Stimulated activated CD8-positive, alpha-beta memory T cell treated with anti-CD3 and anti-CD28 coated beads, Interleukin-7, amount 100 ng/mL, for 24 hours (primary cell): Measurements from ENCODE around the gene TREX2.

Experiments used
- DNase-seq: peaks from one replicate; pipeline ENCODE4 v3.0.0-alpha.2; 2020; ENCODE audit warnings: low read depth

TREX2 gene

DNA sequence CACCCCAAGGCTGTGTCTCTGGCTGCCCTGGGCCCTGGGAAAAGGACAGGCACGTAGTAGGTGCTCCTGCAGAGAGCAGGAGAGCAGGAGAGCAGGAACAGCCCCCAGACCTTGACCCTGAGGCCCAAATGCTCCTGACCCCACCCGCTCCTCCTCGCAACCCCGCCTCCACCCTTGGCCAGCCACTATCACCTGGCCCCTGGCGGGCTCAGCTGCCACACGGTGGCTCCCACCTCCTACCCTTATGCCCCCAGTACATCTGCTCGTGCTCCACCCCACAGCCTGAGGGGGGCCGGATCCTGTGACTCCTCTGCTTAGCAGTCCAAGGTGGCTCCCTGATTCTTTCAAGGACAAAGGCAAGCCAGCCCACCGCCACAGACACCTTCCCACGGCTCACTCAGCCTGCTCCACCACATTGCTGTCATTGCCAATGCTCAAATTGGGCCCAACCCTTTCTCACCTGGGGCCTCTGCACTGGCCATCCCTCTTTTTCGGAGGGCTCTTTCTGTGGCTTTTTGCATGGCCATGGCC is 30.0 kb upstream of the TREX2 start:
- no peak for DNase-seq

DNA sequence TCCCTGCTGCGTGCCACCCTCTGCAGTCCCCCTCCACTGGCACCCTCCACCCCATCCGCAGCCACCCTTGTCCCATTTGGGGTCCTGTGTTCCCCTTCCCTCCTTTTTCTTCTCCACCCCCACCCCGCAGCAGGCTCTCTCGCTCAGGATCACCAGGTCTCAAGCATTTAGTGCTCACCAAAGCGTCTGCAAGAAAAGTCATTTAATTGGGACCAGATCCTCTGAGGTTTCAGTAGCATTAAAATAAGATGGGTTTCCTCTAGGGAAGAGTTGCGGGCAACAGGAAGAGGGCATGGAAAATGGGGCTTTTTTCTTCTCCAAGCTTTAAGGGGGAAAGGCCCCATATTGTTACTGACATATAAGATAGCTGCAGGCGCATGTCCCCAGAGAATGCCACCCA is 29.4 kb upstream of the TREX2 start:
- DNase-seq: no peak

GRCh38 chrX:153474718-153475117 is 28.9 kb upstream of the TREX2 start:
- no peak for DNase-seq

DNA sequence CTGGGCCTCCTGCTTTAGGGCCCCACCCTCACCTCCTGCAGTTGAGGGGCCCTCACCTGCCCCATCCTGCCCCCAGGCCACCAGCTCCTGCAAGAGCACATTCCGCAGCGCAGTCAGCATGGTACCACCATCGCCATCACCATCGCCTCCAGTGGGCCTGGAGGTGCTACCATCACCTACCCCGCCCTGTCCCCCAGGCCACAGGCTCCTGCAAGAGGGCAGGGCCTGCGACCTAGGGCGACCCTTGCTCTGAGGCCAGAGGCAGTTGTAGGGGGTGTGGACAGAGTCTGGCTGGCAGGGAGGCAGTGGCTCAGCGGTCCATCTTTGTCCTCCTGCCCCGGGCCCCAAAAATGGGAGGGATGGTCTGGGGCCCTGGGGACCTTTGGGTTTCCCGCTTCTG is 28.4 kb upstream of the TREX2 start:
- DNase-seq: no peak

DNA sequence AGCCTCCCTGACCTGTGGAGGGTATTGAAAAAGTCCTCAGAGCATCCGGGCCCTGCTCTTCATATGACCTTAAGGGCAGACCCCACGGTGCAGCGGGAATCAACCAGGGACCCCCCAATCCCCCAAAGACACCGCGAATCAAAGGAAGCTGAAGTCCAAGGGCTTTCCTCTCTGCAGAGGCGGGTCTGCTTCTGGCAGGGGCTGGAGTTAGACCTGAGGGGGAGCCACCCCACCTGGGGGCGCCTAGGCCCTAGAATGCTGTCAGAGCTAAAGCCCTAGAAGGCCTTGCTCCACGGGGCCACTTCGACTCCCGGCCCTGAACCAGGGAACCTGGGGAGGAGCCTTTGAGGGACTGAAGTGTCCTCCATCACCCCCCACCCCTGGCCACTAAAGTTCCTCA is 27.3 kb upstream of the TREX2 start:
- no peak for DNase-seq

DNA sequence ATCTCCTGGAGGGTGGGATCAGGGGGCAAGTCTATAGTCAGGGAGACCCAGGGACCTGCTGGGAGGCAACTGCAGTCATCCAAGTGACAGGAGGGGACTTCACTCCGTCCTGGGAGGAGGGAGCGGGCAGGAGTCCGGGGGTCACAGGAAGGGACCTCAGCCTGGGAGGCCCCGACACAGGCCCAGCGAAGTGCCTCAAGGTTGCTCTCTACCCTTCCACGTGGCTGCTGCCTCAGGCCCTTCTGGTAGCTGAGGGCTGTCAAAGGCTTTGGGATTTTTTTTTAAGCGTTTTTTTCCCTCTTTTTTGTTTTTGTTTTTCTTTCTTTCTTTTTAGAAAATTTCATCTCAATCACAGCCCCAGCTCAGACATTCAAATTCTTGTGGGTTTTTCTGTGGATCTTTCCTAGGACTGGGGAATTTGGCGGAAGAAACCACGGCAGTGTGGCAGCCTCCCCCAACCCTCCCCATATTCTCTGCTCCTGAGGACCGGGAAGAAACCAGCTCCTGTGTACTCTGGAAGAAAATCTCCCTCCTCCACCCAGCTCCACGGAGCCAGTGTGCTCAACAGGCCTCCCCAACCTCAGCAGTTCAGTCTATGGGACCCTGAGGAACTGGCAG is 25.9 kb upstream of the TREX2 start:
- DNase-seq: no peak

DNA sequence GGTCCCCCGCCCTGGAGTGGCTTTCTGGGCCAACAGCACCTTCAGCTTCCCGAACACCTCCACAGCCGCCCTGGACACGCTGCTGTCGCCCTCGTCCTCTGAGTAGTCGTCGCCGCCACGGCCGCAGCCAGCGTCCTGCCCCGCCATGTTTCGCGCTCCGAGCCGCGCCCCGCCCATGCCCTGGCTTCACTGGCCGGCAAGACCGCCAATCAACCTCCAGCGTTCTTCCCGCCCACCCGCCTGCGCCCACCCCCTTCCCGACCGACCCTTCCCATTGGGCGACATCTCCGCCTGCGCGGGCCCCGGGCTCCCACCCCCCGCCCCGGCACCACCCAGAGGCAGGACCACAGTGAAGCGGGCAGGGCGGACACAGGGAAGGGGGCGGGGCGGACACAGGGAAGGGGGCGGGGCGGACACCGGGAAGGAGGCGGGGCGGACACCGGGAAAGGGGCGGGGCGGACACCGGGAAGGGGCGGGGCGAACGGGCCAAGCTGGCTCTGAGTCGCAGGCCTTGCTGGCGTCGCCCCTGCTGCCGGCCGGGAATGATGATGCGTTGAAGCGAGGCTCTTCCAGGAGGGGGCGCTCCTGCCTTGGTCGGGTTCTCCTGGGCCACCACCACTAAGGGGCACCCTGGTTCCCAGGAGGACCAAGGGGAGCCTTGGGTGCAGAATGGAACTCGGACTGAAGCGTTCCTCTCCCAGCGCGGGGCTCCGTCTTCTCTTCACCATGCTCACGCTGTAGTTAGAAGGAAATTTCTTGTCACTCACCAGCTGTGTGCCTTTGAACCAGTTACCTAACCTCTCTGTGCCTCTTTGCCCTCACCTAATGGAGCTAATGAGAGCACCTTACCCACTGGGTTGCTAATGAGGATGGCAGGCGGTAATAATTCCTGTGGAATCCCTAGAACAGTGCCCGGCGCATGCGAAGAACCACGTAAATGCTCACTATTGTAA is 24.8 kb upstream of the TREX2 start, which contains the start of gene HAUS7:
TSS of gene HAUS7 (minus strand) at position 166 of the 953 bp plus-strand sequence. CDS start at position 147, 19 bp downstream.
- peak; percentile 64 for DNase-seq

GRCh38 chrX:153469811-153470410 is 24.1 kb upstream of the TREX2 start:
- no peak for DNase-seq

DNA sequence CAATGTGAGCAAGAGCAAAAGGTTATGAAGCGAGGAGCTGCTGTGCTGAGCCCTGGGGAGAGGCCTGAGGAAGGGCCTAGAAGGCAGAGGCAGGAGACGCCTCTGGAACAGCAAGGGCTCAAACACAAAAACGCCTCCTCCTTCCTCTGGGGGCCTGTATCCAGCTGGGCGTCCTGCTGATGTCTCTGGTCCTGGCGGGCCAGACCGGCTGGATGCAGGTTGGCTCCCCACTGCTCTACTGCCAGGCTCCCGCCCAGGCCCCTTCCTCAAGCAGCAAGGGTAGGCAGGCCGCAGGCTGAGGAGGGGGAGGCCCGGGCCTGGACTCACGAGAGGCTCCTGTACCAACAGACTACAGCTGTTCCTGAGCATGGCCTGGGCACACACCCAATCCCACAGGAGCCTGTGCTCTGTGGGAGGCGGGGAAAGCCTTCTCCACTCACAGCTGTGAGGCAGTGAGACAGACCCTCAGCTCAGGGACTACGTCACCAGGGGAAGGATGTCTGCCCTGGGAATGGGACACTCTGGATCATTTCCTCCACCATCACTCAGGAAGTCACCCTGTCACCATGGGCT is 22.2 kb upstream of the TREX2 start:
- no peak for DNase-seq

DNA sequence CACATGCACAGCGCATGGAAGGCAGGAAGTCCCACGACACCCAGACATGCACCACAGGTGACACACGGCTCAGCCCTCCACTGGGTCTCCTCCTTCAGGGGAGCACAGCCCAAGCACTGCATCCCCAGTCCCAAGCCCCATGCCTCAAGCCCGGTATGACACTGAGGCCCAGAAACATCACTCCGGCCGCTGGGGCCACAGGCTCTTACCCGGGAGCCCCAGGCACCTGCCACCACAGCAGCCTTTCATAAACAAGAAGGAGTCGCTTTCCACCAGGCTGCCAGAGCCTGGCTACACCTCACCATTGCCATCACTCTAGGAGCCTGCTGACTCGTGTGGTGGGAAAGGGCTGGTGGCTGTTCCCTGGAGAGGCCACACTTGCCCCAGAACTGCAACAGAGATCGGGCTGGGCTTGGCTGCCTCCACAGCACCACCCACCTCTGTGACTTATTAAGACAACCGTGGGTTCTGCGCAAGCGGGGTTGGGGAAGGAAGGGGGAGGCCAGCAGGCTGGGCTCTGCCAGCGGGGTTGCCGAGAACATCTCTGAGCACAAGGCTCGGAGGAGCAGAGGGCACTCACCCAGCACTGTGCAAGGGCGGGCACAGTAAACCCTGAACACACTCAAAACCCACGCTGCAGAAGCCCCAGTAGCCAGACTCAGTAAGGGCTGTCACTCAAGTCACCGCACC is 20.0 kb upstream of the TREX2 start:
- no peak for DNase-seq

GRCh38 chrX:153464116-153464515 is 18.3 kb upstream of the TREX2 start:
- no peak for DNase-seq

- no peak for DNase-seq
These were observed 17.7 kb upstream of the TREX2 start for GRCh38 chrX:153463556-153463955.

DNA sequence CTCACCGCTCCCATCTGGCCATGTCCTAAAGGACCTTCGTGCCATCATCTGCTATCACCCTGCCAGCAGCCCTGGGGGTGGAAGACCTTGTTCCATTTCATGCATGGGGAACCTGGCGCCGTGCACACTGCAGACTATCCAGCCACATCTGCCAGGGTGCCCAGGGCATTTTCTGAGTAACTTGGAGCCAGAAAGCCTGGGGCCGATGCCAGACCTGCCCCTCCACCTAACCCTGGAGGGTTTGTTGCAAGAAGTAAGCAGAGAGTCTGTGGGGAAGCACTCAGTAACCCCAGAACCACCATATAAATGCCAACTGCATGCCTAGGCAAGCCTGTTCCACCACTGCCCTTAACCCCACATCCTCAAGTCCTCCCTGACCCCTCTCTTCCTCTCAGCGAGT is 17.2 kb upstream of the TREX2 start:
- no peak for DNase-seq

DNA sequence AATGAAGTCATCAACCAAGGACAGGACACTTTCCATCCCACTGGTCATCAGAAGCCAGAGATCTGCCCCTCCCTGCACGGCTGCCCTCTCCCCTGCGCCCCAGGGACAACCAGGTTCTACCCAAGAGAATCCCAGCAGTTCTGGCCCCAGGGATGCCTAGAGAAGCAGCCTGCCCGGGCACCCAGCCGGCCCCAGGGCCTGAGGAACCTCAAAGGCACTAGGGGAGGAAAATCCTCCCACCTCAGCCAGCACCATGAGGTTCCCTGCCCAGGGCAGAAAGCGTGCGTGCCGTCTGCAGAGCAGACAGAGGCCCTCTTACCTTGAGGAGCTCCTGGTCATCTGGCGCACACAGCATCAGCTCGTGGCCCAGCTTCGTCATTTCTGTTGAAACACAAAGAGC is 16.4 kb upstream of the TREX2 start:
- no peak for DNase-seq

GRCh38 chrX:153460826-153461225 is 15.0 kb upstream of the TREX2 start:
- DNase-seq: no peak

- DNase-seq: no peak
These were observed 14.1 kb upstream of the TREX2 start for GRCh38 chrX:153459986-153460385.

DNA sequence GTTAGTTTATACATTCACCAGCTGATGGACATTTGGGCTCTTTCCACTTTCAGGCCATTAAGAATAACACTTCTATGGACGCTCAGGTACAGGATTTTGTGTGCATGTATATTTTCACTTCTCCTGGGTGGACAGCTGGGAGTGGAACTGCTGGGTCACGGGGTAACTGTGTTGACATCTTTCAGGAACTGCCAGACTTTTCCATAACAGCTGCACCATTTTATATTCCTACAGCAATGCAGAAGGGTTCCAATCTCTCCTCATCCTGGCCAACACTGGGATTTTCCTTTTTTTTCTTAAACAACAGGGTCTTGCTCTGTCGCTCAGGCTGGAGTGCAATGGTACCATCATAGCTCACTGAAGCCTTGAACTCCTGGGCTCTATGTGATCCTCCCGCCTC is 12.6 kb upstream of the TREX2 start:
- no peak for DNase-seq

GRCh38 chrX:153457827-153458466 is 12.1 kb upstream of the TREX2 start:
- no peak for DNase-seq

DNA sequence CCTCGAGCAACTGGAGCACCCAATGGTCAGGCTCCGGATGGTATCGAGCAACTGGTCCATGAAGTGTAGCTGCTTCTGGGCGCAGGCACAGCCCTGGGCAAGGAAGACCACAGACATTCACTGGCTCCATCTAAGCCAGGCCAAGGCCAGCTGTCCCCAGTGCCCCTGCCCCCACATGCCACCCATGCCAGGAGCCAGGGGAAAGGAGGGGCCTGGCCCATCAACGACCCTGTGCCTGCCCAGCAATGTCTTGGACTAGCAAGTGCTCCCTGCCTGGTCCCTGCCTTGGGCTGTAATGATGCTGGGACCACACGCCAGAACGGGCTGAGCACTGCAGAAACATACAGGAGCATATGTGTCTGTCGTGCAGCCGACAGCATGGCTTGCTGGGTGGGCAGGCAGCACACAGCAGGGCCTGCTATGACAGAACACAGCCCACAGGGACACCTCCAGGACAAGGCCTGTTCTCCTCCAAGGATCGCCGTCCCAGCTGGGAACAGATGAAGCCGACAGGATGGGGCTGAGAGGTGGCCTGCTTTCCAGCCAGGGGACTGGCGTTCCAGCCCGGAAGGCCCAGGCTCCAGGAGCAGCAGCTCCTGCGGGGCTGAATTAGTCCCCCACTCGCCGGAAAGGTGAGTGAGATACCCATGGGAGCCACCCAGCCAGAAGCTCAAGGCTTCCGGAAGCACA is 11.4 kb upstream of the TREX2 start:
- DNase-seq: no peak

GRCh38 chrX:153456704-153457103 is 10.8 kb upstream of the TREX2 start:
- DNase-seq: no peak

DNA sequence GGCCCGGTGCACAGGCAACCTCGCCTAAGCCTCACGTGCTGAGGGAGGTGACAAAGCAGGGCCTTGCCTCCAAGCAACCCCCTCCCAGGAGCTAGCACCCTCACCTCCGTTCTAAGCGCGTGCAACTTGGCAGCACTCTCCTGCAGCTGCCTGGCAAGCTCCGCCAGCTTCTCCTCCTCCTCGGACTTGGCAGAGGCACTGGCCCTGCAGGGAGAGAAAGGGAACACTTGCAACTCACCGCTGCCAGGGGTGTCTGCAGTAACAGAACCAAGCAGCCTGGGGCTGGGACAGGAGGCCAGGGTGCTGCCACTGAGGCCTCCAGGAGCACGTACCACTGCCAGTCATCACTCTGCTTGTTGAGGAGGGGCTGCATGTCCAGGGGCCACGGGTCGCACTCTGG is 10.3 kb upstream of the TREX2 start:
- no peak for DNase-seq
